HEK293T (cell line): Measurements from ENCODE around the gene RETREG2.

Experiments used
- CTCF ChIA-PET: fragments of 350-600 bp; formaldehyde crosslinking; extraction: SDS; loops from one replicate; lab custom pipeline; 2021; ENCODE audit warnings: antibody characterized with exemption, inconsistent platforms; lab: Yijun Ruan, JAX
- POLR2A ChIA-PET: fragments of 350-600 bp; formaldehyde crosslinking; extraction: SDS; loops from one replicate; lab custom pipeline; 2020; ENCODE audit warnings: antibody characterized with exemption, inconsistent platforms; lab: Yijun Ruan, JAX
- DNase-seq: peaks from one replicate; pipeline ENCODE4 v3.0.0; 2012; ENCODE audit warnings: mixed read lengths; ENCODE audit errors: extremely low spot score
- ARNT ChIP-seq: fragments of 450-650 bp; IDR thresholded peaks from 2 replicates; pipeline ENCODE4 v1.6.1; 2017; ENCODE audit warnings: mild to moderate bottlenecking
- BHLHE40 ChIP-seq: fragments of 450-650 bp; IDR thresholded peaks from 2 replicates; pipeline ENCODE4 v1.6.1; 2016; ENCODE audit warnings: mild to moderate bottlenecking, moderate library complexity, borderline replicate concordance
- CTBP1 ChIP-seq: fragments of 450-650 bp; IDR thresholded peaks from 2 replicates; pipeline ENCODE4 v1.6.1; 2016; ENCODE audit warnings: borderline replicate concordance
- ELF4 ChIP-seq: fragments of 450-650 bp; IDR thresholded peaks from 2 replicates; pipeline ENCODE4 v1.6.1; 2017; ENCODE audit warnings: antibody characterized with exemption
- FOXA1 ChIP-seq: fragments of 450-650 bp; IDR thresholded peaks from 2 replicates; pipeline ENCODE4 v1.6.1; 2016; ENCODE audit warnings: mild to moderate bottlenecking
- FOXK2 ChIP-seq: fragments of 450-650 bp; IDR thresholded peaks from 2 replicates; pipeline ENCODE4 v1.6.1; 2016; ENCODE audit warnings: mild to moderate bottlenecking
- FOXM1 ChIP-seq: fragments of 450-650 bp; IDR thresholded peaks from 2 replicates; pipeline ENCODE4 v1.6.1; 2017; ENCODE audit warnings: mild to moderate bottlenecking, borderline replicate concordance
- HDGF ChIP-seq: fragments of 450-650 bp; IDR thresholded peaks from 2 replicates; pipeline ENCODE4 v1.6.1; 2017; ENCODE audit warnings: antibody characterized with exemption, borderline replicate concordance
- L3MBTL2 ChIP-seq: fragments of 450-650 bp; conservative IDR thresholded peaks from 2 replicates; pipeline ENCODE4 v1.6.1; 2016; ENCODE audit warnings: mild to moderate bottlenecking
- LEF1 ChIP-seq: fragments of 450-650 bp; IDR thresholded peaks from 2 replicates; pipeline ENCODE4 v1.6.1; 2017; ENCODE audit warnings: mild to moderate bottlenecking, borderline replicate concordance
- NFRKB ChIP-seq: fragments of 450-650 bp; IDR thresholded peaks from 2 replicates; pipeline ENCODE4 v1.6.1; 2016; ENCODE audit warnings: mild to moderate bottlenecking, moderate library complexity
- SP1 ChIP-seq: fragments of 450-650 bp; IDR thresholded peaks from 2 replicates; pipeline ENCODE4 v1.6.1; 2017
- SUZ12 ChIP-seq: fragments of 450-650 bp; IDR thresholded peaks from 2 replicates; pipeline ENCODE4 v1.6.1; 2016; ENCODE audit warnings: mild to moderate bottlenecking
- TARDBP ChIP-seq: fragments of 450-650 bp; IDR thresholded peaks from 2 replicates; pipeline ENCODE4 v1.6.1; 2016
- ZNF384 ChIP-seq: fragments of 450-650 bp; IDR thresholded peaks from 2 replicates; pipeline ENCODE4 v1.6.1; 2016
- TF ChIP-seq, protein P1 (sequence below): fragments of 450-650 bp; IDR thresholded peaks from 2 replicates; pipeline ENCODE4 v1.6.1; 2016

RETREG2 gene

DNA sequence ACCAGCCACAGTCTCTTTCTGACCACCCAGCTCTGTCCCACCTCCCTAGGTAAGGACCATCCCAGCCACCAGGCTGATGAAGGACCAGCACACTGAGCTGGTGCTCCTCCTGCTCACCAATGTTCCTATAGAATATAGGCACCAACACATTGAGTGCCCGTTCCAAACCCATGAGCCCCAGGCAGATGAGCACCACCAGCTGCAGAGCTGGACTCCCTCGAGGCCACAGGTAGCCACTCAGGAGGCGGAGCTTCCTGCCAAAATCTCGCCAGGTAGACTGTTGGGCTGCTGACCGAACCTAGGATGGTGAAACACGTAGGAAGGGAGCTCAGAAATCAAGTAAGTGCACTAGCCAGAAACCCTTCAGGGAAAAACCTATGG lies 38.5 kb downstream of the RETREG2 start:
- TF ChIP-seq SP1 (no peak), CTBP1 (no peak), FOXA1 (no peak), LEF1 (no peak), ELF4 (no peak), ZNF384 (no peak), HDGF (no peak), SUZ12 (no peak), FOXM1 (no peak), BHLHE40 (no peak), FOXK2 (no peak), ARNT (no peak), L3MBTL2 (no peak), TARDBP (no peak), NFRKB (no peak)
- TF ChIP-seq, protein P1, sequence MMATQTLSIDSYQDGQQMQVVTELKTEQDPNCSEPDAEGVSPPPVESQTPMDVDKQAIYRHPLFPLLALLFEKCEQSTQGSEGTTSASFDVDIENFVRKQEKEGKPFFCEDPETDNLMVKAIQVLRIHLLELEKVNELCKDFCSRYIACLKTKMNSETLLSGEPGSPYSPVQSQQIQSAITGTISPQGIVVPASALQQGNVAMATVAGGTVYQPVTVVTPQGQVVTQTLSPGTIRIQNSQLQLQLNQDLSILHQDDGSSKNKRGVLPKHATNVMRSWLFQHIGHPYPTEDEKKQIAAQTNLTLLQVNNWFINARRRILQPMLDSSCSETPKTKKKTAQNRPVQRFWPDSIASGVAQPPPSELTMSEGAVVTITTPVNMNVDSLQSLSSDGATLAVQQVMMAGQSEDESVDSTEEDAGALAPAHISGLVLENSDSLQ, result no peak
- CTCF ChIA-PET, result no interaction called here

DNA sequence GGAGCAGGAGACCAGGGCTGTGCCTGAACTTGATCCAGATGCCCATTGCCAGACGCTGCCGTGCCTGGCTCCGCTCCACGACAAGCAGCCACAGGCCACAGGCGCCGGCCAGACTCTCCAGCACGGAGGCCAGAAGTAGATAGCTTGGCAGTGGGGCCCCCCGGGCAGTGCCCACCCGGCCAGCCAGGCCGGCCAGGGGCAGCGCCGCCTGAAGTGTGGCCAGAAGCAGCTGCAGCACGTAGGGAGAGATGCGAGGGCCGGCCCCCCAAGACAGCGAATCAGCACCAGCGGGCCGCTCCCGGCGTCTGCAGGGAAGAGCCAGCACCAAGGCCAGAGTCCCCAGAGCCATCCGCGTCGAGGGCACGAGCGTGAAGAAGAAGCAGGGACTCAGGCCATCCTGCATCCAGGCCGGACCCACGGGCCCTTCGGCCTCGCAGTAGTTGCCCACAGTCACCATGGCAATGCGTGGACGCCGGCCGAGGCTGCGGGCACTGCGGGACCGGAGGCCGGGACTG lies 40.2 kb downstream of the RETREG2 start:
- TF ChIP-seq LEF1 (no peak), FOXA1 (no peak), CTBP1 (no peak), FOXM1 (no peak), FOXK2 (no peak), NFRKB (no peak), SUZ12 (no peak)
- ChIA-PET CTCF (no interaction called here), POLR2A (interaction anchor here (1.0 to 2.9 kb wide), 5 partner anchors 11 to 60 kb away, joined by 3 to 16 read pairs (median 10); partner anchors contain the start of genes ANKZF1, ATG9A, CNPPD1 and GLB1L)
- DNase-seq, result no peak

More for the DNA sequence above, 38.5 kb downstream of the RETREG2 start:
- POLR2A ChIA-PET, result interaction anchor here (0.6 to 0.8 kb wide), 2 partner anchors 10 to 40 kb away, joined by 3 to 6 read pairs; partner anchors contain the start of genes CNPPD1 and ZFAND2B
- no peak for DNase-seq

DNA sequence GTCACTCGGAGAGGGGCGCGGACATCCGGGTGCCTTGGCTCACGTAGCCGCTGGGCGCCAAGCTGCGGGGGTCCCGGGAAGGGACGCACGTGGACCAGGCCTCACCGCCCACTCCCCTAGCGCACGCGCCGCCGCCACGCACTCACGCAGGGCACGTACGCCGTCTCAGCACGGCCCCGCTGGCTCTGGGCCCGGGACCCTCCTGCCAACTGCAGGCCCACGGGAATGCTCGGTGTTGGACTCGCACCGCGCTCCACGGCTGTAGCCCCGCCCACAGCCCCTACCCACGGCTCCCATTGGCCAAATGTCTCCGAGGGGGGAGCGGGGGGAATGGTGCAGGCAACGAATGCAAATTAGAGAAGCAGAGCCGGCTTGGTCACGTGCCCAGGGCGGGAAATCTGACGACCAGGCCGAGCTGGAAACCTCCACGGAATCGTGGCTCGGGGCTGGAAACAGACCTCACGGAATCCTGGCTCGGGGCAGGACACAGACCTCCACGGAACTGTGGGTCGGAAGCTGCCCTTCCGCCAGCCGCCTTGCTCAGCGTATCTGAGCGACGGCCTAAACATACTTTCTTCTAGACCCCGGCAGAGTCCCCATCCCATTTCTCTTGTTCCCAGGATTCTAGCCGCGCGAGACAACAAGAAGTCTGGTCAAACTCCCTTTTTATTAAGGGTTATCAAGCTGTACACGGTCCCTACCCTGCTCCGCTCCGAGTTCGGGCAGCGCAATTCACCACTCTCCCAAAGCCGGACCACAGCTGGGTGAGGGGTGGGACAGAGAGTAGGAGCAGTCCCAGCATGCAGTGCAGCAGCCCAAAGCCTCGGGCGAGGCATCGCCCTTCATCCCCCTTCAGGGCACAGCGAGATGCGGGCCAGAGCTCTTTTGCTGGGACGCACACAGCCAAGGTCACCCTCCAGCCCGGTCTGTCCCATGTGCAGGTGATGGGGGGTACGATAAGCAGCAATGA lies 40.9 kb downstream of the RETREG2 start, which contains the start of gene ABCB6:
TSS of gene ABCB6 (minus strand) at position 227 of the 970 bp plus-strand sequence. CDS start 285 bp downstream, outside the sequence.
- CTCF ChIA-PET, result no interaction called here
- DNase-seq, result peak; percentile 65
- TF ChIP-seq ELF4, result no peak
- no peak for TF ChIP-seq ZNF384
- peak; percentile 47; the same call in 1 of the 2 replicates for TF ChIP-seq TARDBP
- no peak for TF ChIP-seq CTBP1
- no peak for TF ChIP-seq FOXM1
- peak; percentile 91 for TF ChIP-seq L3MBTL2
- POLR2A ChIA-PET, result interaction anchor here (1.0 to 2.9 kb wide), 6 partner anchors 11 to 59 kb away, joined by 3 to 16 read pairs (median 8); partner anchors contain the start of genes ANKZF1, ATG9A, CNPPD1 and GLB1L

DNA sequence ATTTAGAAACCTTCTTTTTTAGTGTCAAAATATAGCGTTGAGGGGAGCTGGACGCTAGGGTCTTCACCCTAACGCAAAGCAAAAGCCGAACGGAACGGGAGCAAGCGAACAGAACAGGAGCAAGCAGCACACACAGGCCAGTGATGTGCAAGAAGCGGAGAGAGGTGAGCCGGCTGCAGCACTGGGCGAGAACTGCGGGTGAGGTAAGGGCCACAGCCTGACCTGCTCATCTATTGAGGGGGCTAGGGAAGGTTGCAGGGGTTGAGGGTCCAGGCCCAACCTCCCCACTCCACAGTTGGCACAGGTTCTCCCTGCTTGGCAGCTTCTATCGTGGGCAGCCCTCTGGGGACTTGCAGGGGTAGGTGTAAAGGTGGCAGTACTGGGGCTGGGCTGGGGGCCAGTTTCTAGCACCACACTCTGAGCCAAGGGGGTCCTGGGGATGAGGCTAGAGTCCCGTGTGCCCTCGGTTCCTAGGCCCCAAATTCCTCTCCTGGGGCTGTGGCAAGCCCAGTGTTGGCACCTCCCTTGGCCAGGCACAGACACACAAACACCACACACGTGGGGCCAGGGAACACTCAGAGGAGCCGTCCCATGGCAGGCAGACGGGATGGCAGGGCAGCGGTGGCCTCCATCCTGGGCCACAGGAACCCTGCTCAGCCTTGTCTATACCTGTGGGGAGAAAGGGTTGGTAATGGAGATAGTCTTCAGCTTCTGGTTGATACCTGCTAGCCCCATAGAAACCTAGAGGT lies 41.9 kb downstream of the RETREG2 start:
- ChIA-PET CTCF (no interaction called here), POLR2A (interaction anchor here (1.1 to 2.9 kb wide), 5 partner anchors 10 to 44 kb away, joined by 3 to 16 read pairs (median 10); partner anchors contain the start of genes ANKZF1, ATG9A, CNPPD1 and GLB1L)
- DNase-seq, result no peak
- TF ChIP-seq ARNT (no peak), SP1 (no peak), L3MBTL2 (no peak)

DNA sequence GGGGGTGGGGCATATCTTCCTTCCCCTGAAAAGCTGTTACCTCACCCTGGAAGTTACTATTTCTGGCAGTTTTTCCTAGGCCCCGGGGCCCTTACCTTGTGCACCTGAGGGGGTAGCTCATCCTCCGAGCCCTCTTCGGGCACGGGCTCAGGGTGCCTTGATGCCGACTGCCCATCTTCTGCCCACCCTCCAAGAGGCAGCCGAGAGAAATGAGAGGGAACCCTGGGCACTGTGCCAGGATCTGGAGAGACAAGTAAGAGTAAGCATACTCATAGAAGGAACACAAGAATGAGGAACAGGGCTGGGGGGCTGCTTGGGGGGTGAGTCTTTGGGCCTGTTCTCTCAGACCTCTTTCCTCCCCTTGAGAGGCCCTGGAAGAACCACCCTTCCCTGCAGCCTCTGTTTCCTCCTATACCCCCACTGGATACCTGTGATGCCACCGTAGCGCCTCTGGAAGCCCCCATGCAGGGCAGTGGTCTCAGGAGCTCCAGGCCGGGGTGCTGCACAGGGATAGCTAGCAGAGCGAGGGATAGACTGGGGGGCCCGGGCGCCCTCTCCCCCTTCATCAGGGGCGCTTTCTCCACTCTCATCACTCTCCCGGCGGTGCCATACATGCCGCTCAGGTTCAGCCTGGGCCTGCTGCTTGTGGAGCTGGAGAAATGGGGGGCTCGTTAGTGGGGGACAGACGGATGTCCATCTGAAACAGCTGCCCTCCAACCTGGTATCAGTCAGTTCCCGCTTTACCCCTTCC lies 42.8 kb downstream of the RETREG2 start:
- TF ChIP-seq SP1 (no peak), FOXK2 (no peak), FOXM1 (no peak), LEF1 (no peak), HDGF (no peak), SUZ12 (no peak), BHLHE40 (no peak), CTBP1 (no peak), L3MBTL2 (no peak), FOXA1 (no peak)
- TF ChIP-seq, protein P1, result no peak
- ChIA-PET POLR2A (interaction anchor here (1.0 to 2.7 kb wide), 2 partner anchors 15 to 25 kb away, joined by 3 to 13 read pairs; partner anchors contain the start of genes GLB1L and STK16), CTCF (no interaction called here)
- DNase-seq, result no peak
